T-helper 2 cell treated with Interferon-gamma antibody and Interleukin-4, amounts not matched to agents 100 ng/mL and 5 ng/mL, for 36 hours (primary cell): Measurements from ENCODE around the gene NR2F1. TPM values are rescaled to one million over a fixed set of nuclear protein-coding genes. Genes with fewer than 3 reads are reported as not detected.

Source experiments
- intact Hi-C: fragments of 100-400 bp; cut with micrococcal nuclease; formaldehyde crosslinking; loops from one replicate; pipeline ENCODE4 v1.15.1; 2023
- total RNA-seq: library from RNA; stranded (reverse); gene quantifications from 2 replicates; pipeline ENCODE4 v1.2.3, GENCODE V29; 2022

Gene NR2F1
- total RNA-seq, 1 donor from 2014 or later, result not detected

DNA sequence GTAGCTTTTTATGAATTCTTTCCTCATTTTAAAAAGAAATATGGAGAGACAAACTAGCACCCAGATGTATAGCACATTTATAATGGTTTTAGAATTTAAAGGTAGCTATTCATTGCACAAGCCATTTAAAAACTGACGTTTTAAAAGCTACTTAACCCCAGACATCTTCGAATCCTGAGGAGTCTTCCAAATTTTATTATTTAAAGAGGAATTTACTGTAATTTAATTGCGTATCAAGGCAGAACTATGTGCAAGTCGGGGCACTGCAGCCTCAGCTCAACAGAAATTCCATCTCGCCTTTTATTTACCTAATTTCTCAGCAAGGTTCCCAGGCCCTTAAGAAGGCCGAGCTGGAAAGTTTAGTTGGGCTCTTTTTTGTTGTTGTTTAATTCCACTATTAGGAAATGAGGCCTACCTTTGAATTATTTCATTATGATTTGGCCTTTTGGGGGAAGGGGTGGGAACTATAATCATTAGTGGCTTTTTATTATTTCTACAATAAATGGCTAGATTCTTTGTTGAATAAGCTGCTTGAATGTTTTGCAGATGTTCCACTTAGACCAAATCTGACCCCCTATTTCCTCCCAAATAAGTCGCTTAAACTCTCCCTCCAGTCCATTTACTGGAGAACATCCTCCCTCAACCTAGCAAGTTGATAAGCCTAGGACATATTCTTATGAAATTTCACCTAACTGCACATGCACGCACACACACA, 20.2 kb downstream of the NR2F1 start:
- intact Hi-C loops, result no loop called here

DNA sequence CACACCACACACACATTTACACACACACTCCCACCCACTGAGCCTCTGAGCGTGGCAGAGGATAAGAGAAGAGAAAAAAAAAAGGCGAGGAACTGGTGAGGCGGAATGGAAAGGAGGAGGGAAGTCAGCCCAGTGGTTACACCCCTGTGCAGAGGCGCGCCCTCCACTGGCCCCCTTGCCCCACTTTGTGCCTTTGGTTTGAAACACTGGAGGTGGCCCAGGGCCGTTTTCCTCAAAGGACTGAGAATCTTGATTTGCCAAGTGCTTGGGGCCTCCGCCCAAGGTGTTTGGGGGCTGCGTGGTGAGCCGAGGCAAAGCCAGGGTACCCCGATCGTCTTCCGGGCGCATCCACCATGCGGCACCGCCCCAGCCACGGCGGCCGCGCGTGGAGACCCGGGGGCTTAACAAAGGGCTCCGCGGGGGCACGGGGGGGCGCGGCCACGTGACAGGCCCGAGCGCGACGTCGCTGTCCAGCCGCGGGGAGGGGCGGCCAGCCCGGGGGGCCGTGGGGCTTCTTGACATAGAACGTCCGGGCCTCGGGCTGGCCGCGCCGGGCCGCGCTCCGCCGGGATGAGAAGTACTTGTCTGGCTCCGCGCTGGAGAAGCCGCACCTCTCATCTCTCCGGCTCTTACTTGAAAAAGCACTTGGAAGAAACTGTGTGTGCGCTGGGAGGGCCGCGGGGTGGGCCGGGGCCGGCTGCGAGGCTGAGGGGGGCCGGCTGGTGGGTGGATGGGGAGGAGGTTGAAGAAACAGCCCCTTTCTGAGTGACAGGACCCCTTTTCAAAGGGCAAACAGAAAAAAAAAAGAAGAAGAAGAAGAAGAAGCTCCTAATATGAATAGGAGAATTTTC, 21.0 kb downstream of the NR2F1 start:
- intact Hi-C loops, result no loop called here

DNA sequence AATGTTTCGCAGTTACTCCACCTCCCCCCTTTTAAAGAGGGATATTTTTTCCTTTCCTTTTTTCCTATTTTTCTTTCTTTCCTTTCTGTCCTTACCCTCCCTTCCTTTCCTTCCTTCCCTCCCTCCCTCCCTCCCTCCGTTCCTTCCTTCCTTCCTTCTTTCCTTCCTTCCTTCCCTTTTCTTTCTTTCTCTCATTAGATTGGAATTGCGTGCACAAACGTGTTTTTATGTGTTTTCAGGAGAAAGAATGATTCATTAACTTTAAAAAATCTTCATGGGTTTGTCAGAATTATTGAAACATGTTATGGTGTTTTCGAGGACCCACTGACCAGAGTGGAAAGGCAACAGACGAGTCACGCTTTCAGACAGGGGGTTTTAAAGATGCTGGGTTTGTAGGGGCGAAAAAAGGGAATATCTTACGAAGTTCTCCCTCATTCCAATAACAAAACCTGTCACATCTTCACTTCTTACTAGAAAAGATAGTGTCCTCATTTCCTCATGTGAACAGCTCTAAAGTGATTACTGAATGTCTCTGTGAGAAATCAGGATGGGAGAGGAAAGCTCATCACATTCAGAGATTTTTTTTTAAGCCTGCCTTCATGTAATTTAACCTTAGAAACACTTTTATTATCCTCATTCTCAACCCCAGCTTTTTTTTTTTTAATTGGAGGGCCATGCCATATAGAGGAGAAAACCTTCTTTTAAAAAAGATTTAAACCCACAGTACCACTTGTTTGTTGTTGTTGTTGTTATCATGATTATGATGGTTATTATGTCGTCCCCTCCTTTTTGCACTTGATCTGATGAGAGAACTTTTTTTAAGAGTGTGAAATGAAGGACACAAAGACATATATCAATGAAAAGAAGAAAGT, 21.9 kb downstream of the NR2F1 start:
- intact Hi-C loops, result no loop called here

DNA sequence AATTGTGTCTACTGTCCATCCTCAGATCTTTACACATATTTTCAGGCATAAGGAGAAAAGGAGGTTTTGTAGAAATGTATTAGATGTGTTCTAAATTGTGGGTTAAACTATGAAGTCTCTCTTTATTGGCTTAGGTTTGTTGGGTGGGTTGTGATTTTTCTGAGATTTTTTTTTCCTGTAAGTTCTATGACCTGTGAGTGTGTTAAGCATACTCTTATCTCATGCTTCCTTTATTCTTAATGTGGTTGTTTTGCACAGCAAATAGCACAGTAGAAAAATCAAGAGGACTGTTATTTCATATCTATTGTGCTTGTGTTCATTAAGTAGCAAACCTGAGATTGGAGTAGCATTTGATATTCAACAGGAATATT, 23.3 kb downstream of the NR2F1 start:
- intact Hi-C loops, result loop anchor here (2.0 kb wide), 2 partner anchors 26 to 308 kb away; partner anchors contain the start of gene NR2F1-AS1

DNA sequence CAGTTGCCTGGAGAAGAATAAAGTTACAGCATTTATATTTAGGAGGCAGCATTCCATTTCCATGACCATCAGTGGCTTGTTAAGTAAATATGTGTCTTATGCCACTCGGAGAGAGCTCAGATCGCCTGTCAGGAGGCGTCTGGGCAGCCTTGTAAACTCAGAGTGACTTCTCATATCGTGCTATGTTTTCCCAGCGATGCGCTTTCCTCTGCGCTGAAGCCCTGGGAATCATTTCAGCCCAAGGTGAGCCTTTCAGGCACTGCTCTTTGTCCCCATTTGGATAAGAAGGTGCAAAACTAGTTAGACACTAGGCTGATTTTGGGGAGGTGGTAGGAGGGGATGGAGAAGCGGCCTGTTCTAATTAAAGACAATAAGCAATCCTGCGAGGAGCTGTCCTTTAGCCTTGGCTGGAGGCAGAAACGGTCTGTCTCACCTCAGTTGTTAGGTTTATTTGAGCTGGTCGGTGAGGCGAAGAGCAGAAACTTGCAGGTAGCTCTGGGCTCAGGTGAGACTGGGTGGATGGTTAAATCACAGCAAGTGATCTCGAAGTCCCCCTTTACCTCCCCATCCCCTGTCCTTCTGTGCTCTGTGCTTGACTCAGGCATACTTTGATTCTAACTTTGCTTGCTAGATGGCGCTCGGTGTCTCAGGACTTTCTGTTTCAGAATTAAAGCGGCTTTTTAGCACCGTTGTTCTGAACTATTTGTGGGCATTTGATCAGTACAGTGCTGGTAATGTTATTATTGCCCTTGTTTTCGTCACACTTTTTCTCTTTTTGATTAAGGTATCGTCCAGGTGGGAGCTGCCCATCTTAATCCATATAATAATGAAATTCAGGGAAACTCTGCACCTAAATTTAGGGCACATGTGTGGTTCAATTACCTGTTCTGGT, 24.6 kb downstream of the NR2F1 start:
- intact Hi-C loops, result loop anchor here (1.0 to 2.0 kb wide), 4 partner anchors 27 to 307 kb away; partner anchors contain the start of gene NR2F1-AS1

DNA sequence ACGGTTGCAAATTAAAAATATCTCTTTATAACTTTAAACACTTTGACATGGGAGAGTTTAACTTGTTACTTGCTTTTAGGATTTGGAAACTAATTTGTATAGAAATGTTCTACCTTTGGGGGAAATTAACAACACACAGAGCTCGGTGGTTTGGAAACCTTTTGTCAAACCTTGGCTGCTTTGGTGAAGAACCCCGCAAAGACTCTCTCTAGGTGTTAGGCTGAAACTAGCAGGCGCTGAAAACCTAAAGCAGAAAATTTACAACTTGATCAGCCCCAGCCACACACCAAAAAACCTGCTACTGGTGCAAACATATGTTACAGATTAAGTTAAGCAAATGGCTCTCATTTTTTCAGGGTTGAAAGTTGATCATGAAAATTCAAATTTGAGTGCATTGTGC, 25.8 kb downstream of the NR2F1 start:
- intact Hi-C loops, result loop anchor here (1.0 kb wide), 1 partner anchor 195 kb away; no protein-coding TSS in a partner anchor

DNA sequence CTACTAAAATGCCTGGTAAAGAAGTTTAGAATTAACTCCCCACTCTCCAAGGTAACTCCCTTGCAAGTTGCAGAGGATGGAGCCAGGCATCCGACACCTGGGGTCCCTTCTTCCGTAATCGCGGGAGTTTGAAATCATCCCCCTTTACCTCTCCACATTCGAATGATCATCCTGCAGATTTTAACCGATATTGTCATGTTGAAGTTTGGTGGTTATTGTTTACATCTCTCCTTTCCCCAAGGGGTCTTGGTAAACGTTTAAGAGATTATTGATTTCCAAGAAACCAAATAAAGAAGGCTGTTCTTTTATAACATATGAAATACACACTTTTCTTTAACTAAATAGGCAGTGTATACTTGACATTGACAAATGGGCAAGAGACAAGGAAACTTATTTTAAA, 26.7 kb downstream of the NR2F1 start:
- intact Hi-C loops, result no loop called here

DNA sequence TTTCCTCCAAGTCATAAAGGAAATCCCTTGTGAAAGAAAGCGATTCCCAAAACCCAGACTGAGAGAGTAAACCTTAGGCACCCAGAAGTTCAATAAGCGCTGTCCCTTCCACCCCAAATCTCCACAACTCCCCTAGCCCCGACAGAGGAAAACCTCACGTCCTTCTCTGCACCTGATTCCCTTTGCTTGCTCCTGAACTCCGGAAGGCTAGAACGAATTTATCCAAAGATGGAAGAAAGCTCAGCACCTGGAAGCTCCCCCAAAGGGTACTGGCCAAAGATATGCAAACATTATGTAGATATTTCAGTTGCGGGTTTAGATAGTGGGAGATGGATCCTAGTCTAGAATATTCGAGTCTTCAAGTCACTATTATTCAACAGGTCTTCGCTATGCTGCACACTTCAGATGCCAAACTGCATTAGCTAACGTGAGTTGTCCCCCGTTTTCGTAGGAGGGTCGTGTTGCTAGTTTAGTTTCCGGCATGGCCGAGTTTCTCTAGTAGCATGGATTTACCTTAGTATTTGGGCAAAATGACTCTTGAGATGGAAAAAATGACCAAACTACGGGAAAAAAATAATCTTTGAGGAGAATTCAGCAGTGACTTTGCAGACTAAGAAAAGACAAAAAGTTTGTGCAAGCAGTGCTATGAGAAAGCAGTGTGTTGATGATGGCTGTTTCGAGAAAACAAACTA, 27.7 kb downstream of the NR2F1 start:
- intact Hi-C loops, result loop anchor here (1.0 kb wide), 1 partner anchor 24 kb away; no protein-coding TSS in a partner anchor

DNA sequence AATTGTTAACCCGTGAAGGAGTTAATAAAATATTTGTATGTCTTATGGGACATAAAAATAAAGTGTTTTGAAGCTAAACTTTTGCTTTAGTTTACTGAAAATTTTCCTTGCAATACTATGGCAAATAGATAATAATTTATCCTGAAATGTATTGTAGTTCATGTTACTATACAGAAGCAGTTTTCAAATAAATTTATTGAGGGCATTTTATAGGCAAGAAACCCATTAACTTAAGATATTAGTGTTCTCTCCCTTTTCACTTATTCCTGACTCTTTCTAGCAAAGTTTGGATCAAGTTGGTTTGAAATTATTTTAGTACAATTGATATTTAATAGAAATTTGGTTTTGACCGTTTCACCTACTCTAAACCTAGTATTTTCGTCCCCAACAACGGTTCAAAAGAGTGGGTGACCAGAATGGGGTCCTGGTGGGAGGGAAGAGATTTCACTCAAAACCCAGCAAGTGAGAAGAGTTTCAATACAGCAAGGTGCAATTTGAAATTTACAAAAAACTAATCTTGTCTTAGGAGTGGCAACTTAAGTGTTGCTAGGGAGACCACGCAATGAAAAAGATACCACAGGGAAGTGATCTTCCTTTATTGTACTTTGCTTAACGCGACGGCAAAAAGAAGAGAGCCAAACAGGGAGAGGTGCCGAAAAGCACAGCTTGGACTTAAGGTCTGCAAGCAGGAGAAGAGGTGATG, 28.4 kb downstream of the NR2F1 start:
- intact Hi-C loops, result loop anchor here (1.0 kb wide), 1 partner anchor 25 kb away; no protein-coding TSS in a partner anchor

DNA sequence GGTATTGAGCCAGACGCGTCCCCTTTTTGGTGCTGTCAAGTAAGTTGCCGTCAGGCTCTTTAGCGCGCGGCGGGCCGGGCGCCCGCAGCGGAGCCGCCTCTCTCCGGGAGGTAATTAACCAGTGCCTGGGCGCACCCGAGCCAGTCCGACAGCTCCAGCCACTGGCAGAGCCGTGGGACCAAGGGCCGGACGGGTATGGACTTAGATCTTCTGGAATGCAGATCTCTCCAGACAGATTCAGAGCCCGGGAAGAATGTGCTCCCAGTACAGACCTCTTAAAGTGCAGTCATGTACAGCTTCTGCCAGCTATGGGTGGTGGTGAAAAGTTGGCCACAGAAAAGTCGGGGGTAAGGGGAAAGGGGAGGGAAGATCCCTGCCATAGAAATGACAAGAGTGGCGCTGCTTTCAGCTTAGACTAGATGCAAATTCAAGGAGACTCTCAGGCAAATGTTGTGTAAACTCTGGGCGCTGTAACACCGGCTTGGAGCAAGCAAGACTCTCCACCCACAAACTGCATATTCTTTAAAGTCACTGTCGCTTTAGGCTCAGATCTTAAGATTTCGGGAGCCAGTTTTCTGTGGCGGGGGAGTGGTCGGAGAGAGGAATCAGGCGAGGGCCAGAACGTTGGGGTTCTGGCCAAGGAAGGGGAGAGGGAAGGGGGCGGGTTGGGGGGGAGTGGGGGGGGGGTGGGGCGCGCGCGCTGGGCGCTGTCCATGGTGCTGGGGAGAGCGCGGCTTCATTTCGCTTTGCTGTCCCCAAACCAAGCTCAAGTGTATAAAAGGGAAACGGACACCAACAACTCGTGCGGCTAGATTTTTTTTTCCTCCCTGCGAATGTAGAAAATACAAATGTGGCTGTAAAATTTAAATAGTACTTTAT, 29.2 kb downstream of the NR2F1 start:
- intact Hi-C loops, result loop anchor here (1.0 kb wide), 1 partner anchor 26 kb away; no protein-coding TSS in a partner anchor

DNA sequence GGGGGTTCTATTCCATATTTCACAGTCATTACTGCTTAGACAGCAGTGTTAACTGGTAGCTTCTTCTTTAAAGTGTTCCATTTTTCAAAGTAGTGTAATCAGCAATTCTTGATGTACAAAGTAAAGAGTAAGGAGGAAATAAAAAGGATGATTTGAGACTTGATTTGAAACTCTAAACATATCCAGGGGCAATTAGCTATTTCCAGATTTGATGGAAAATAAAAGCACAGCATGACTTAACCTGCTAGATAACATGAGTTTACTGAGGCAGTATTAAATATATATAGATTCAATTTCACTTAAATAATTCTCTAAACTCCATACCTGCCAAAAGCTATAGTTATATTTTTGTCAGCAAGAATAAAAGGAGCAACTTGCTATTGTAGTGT, 29.8 kb downstream of the NR2F1 start:
- intact Hi-C loops, result no loop called here

DNA sequence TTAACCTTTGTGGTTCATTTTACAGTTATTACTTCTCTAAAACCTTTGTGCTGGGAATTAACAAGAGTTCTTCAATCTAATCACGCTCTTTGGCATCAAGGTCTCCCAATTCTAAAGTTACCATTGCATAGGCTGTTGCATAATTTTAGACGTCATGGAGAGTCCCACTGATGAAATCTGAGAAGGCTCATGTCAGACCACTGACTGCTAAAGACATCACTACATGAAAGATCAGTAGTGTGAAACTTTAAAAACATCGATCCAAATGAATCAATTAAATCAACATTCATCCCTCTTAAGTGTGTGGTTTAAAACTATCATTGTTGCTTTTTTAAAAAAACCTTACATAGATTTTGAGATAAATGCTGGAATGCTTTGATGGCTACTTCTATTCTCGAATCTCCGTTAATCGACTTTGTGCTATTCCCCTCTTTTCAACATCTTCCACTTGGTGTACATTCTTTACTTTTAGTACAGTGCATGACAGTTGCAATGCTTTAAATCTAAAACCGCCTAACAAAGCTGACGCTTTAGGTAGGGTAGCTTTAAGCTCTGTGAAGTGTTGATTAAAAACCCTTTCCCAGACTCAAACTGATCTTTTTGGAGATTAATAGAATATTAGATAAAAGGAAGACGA, 33.6 kb downstream of the NR2F1 start:
- intact Hi-C loops, result no loop called here

DNA sequence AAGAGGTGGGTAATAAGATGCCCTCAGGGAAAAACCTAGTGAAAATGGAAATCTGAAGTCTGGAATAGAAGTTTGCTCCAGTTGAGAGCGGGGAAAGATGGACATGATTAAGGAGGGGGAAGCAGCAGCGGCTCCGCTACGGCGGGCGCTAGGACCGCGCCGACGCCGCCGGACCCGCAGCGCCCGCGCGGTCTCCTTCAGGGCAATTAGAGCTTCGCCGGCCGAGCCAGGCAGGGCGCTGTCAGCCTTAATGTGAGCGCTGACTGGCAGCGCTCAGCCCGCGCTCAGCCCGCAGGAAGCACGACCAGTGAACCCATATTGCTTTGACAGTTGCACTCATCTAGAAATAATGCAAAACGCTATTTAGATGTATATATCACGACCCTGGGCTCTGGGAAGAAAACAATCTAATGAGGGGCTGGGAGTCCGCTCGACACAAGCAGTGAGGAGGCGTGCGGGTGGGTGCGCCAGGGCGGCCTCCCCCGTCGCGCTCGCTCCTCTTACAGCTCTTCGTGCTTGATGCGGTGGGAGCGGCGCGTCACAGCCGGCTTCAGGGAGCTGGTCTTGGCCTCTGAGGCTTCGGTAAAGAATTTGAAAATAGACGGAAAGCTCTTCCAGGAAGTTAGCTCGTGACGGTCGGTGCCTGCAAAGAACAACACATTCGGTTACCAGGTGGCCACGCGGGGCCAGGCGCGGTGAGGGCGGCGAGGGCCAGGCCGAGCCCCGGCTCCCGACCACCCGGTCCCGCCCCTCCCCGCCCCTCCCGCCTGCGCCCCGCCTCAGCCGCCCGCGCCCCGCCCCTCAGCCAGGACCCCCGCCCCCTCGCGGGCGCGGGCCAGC, 37.7 kb downstream of the NR2F1 start:
- intact Hi-C loops, result loop anchor here (5.0 kb wide), 1 partner anchor 492 kb away; a partner anchor contains a TSS

DNA sequence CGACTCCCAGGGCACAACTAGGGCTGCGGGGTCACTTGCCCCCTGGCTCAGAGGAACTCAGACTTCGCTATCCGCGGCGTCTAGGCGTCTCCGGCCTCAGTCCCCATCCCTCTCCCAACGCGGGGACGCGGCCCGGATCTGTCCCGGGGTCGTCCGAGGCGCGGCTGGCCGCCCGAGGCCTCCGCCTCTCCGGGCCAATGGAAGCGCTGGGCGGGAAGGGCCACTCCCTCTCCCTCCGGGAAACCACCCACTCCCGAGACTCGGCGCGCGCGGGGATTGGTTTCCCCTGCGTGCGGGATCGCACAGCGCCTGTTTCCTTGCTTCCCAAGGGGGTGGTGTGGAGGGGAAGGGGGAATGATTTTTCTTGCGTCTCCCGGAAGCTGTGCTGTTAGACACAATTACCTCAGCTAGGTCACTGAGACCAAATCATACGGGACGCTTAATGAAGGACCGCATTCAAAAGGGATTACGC, 38.3 kb downstream of the NR2F1 start:
- intact Hi-C loops, result loop anchor here (5.0 kb wide), 1 partner anchor 491 kb away; a partner anchor contains a TSS

DNA sequence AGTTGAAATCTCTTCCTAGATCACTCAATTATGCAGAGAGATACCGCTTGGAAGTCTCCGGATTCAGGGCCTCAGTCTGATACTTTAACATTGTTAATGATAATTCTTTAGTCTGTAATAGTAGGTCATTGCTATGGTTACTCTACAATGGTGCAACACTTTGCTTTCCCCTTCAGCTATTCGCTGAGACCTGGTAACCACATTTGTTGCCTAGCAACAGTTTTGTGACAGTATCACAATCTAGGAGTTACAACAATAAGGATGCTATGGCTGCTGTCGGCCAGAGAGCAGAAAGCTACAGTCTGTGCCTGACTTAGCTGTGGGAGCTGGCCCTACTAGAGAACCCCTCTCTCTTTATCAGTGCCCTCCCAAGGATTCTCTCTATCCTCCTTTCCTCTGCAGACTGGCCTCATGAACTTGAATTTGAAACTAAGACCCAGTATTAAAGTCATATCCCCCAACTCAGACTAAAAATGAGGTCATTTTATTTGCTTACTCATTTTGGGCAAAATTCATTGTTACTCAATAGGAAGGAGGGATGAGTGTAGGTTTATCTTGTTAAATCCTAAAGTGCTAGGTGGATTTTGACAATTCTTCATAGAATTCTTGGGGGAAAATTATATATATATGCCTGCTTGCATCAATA, 39.3 kb downstream of the NR2F1 start:
- intact Hi-C loops, result loop anchor here (5.0 kb wide), 1 partner anchor 490 kb away; a partner anchor contains a TSS

DNA sequence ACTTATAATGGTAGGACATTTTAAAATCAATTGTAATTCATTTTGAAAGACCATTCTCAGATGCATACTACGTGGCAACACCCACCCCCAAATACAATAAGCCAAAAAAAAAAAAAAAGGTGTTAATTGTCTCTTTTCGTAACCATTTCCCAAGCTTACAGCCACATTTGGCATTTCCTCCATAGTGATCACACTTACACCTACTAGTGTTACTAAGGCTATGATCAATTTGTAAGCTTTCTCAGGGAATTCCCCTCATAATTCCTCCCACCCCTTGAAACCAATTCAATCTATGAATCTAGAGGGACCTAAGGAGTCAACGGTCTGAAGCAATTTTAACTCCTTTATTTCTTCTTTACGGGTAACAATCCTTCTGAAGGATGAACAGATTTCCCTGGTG, 40.1 kb downstream of the NR2F1 start:
- intact Hi-C loops, result loop anchor here (5.0 kb wide), 1 partner anchor 489 kb away; a partner anchor contains a TSS
